HEK293 (cell line): ENCODE measurements around the gene MRO.

Experiments
- CTCF ChIA-PET: fragments of 350-600 bp; formaldehyde crosslinking; extraction: SDS; loops from one replicate; lab custom pipeline; 2021; ENCODE audit warnings: antibody characterized with exemption; lab: Yijun Ruan, JAX
- POLR2A ChIA-PET: fragments of 300-600 bp; formaldehyde crosslinking; extraction: SDS; loops from one replicate; lab custom pipeline; 2020; ENCODE audit warnings: antibody characterized with exemption, inconsistent platforms; lab: Yijun Ruan, JAX
- H3K27ac ChIP-seq: fragments of 200-500 bp; sonication (Bioruptor generic); 2 replicates; pipeline ENCODE4 v1.5.1; 2014; ENCODE audit warnings: low read depth, low read length, control low read depth, inconsistent platforms; ENCODE audit errors: extremely low read depth
- H3K36me3 ChIP-seq, 2 experiments: fragments of 200-500 bp in 1 of 2; sonication (Bioruptor generic) in 1 of 2; 1 replicate in 1 of 2; 2 replicates in 1 of 2; pipeline ENCODE4 v1.5.1; 2014 to 2017; ENCODE audit warnings: inconsistent platforms in 2 of 2, low read length in 2 of 2; ENCODE audit not compliant: control insufficient read depth in 2 of 2, insufficient read depth in 1 of 2
- H3K4me1 ChIP-seq: fragments of 200-500 bp; sonication (Bioruptor generic); 2 replicates; pipeline ENCODE4 v1.5.1; 2014; ENCODE audit warnings: mild to moderate bottlenecking, low read length, inconsistent platforms; ENCODE audit not compliant: control insufficient read depth, insufficient read depth
- H3K4me3 ChIP-seq: 2 replicates; pipeline ENCODE4 v1.5.1; 2011; ENCODE audit warnings: low read depth, mild to moderate bottlenecking, control low read depth, low read length, moderate library complexity
- H3K9me3 ChIP-seq: fragments of 200-500 bp; sonication (Bioruptor generic); 2 replicates; pipeline ENCODE4 v1.5.1; 2014; ENCODE audit warnings: low read depth, low read length, inconsistent platforms; ENCODE audit not compliant: control insufficient read depth, insufficient read depth
- GLIS1 ChIP-seq: fragments of 450-650 bp; formaldehyde crosslinking; IDR thresholded peaks from 2 replicates; pipeline ENCODE4 v1.5.1; 2016; ENCODE audit warnings: missing biosample characterization, missing genetic modification characterization
- HOXD13 ChIP-seq: sonication (generic); formaldehyde crosslinking; IDR thresholded peaks from 2 replicates; pipeline ENCODE4 v1.8.0; 2022; ENCODE audit warnings: missing genetic modification reagents, borderline replicate concordance
- REPIN1 ChIP-seq: fragments of 450-650 bp; formaldehyde crosslinking; IDR thresholded peaks from 2 replicates; pipeline ENCODE4 v1.5.1; 2017; ENCODE audit warnings: missing biosample characterization, missing genetic modification characterization, low read depth
- TCF7L2 ChIP-seq: IDR thresholded peaks from 2 replicates; pipeline ENCODE4 v1.6.1; 2011; ENCODE audit warnings: low read depth, mild to moderate bottlenecking, inconsistent platforms, low read length, moderate library complexity, borderline replicate concordance
- ZBTB17 ChIP-seq: fragments of 450-650 bp; formaldehyde crosslinking; IDR thresholded peaks from 2 replicates; pipeline ENCODE4 v1.5.1; 2016; ENCODE audit warnings: missing biosample characterization, missing genetic modification characterization
- ZNF132 ChIP-seq: fragments of 450-650 bp; formaldehyde crosslinking; IDR thresholded peaks from 2 replicates; pipeline ENCODE4 v1.5.1; 2017; ENCODE audit warnings: missing biosample characterization, missing genetic modification characterization, borderline replicate concordance
- ZNF175 ChIP-seq: fragments of 450-650 bp; formaldehyde crosslinking; IDR thresholded peaks from 2 replicates; pipeline ENCODE4 v1.5.1; 2016; ENCODE audit warnings: missing biosample characterization, missing genetic modification characterization
- ZNF248 ChIP-seq: fragments of 450-650 bp; formaldehyde crosslinking; IDR thresholded peaks from 2 replicates; pipeline ENCODE4 v1.5.1; 2017; ENCODE audit warnings: missing biosample characterization, missing genetic modification characterization
- ZNF324 ChIP-seq: fragments of 450-650 bp; formaldehyde crosslinking; IDR thresholded peaks from 2 replicates; pipeline ENCODE4 v1.5.1; 2016; ENCODE audit warnings: missing biosample characterization, missing genetic modification characterization
- ZNF354C ChIP-seq: fragments of 450-650 bp; formaldehyde crosslinking; IDR thresholded peaks from 2 replicates; pipeline ENCODE4 v1.5.1; 2016; ENCODE audit warnings: missing biosample characterization, missing genetic modification characterization, low read depth, borderline replicate concordance
- ZNF544 ChIP-seq: fragments of 450-650 bp; formaldehyde crosslinking; IDR thresholded peaks from 2 replicates; pipeline ENCODE4 v1.5.0; 2017; ENCODE audit warnings: missing biosample characterization, missing genetic modification characterization
- ZNF555 ChIP-seq: fragments of 450-650 bp; formaldehyde crosslinking; conservative IDR thresholded peaks from 2 replicates; pipeline ENCODE4 v1.5.1; 2017; ENCODE audit warnings: missing biosample characterization, mild to moderate bottlenecking, missing genetic modification characterization, inconsistent platforms
- ZNF560 ChIP-seq: fragments of 450-650 bp; formaldehyde crosslinking; IDR thresholded peaks from 2 replicates; pipeline ENCODE4 v1.5.1; 2017; ENCODE audit warnings: missing biosample characterization, missing genetic modification characterization, borderline replicate concordance
- ZNF571 ChIP-seq: fragments of 450-650 bp; formaldehyde crosslinking; IDR thresholded peaks from 2 replicates; pipeline ENCODE4 v1.5.0; 2017; ENCODE audit warnings: missing biosample characterization, missing genetic modification characterization
- ZNF624 ChIP-seq: fragments of 450-650 bp; formaldehyde crosslinking; IDR thresholded peaks from 2 replicates; pipeline ENCODE4 v1.5.1; 2017; ENCODE audit warnings: missing biosample characterization, missing genetic modification characterization
- ZNF660 ChIP-seq: fragments of 450-650 bp; IDR thresholded peaks from 2 replicates; pipeline ENCODE4 v1.5.1; 2018; ENCODE audit warnings: missing biosample characterization, mild to moderate bottlenecking, missing genetic modification characterization
- ZNF76 ChIP-seq: fragments of 450-650 bp; formaldehyde crosslinking; IDR thresholded peaks from 2 replicates; pipeline ENCODE4; 2016; ENCODE audit warnings: low read depth, missing biosample characterization, missing genetic modification characterization, borderline replicate concordance
- ZNF785 ChIP-seq: fragments of 450-650 bp; formaldehyde crosslinking; IDR thresholded peaks from 2 replicates; pipeline ENCODE4 v1.5.1; 2016; ENCODE audit warnings: missing biosample characterization, missing genetic modification characterization
- TF ChIP-seq, protein P1 (sequence below): fragments of 450-650 bp; formaldehyde crosslinking; IDR thresholded peaks from 2 replicates; pipeline ENCODE4 v1.5.1; 2016; ENCODE audit warnings: missing biosample characterization, missing genetic modification characterization
- TF ChIP-seq, protein P2 (sequence below): fragments of 450-650 bp; formaldehyde crosslinking; IDR thresholded peaks from 2 replicates; pipeline ENCODE4 v1.5.1; 2016; ENCODE audit warnings: missing biosample characterization, missing genetic modification characterization
- TF ChIP-seq, protein P3 (sequence below): fragments of 450-650 bp; formaldehyde crosslinking; IDR thresholded peaks from 2 replicates; pipeline ENCODE4 v1.5.1; 2017; ENCODE audit warnings: missing biosample characterization, missing genetic modification characterization
- TF ChIP-seq, protein P4 (sequence below): fragments of 450-650 bp; formaldehyde crosslinking; IDR thresholded peaks from 2 replicates; pipeline ENCODE4 v1.5.1; 2017; ENCODE audit warnings: missing biosample characterization, missing genetic modification characterization
- TF ChIP-seq, protein P5 (sequence below): fragments of 450-650 bp; formaldehyde crosslinking; IDR thresholded peaks from 2 replicates; pipeline ENCODE4 v1.5.1; 2016; ENCODE audit warnings: missing biosample characterization, missing genetic modification characterization
- TF ChIP-seq, protein P6 (sequence below): fragments of 450-650 bp; formaldehyde crosslinking; IDR thresholded peaks from 2 replicates; pipeline ENCODE4 v1.5.1; 2016; ENCODE audit warnings: missing biosample characterization, missing genetic modification characterization, low read depth

MRO gene

DNA sequence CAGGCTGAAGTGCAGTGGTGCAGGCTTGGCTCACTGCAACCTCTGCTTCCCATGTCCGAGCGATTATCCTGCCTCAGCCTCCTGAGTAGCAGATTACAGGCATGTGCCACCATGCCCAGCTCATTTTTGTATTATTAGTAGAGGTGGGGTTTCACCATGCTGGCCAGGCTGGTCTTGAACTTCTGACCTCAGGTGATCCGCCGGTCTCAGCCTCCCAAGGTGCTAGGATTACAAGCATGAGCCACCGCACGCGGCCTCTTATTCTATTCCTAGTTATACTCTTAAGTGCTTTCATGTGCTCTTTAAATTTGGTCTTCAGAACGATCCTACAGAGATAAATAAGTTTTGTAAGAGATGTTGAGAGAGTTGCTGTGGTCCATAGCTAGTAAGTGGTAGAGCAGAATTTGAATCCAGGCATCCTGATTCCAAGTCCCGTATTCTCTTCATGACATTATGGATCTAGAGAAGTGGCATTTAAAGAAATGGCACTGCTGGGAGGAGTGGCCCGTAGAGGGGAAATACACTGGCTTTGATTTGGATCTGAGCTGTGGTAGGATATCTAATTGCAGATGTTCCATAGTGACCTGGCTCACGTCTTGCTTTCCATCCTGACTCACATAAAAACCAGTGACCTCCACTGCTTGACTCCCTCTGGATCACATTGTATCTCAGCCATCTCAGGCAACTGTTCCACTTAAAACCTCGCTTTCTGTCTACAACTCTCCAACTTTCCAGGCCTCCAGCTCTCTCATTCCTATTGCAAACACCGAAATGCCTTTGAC, 36.4 kb upstream of the MRO start:
- no peaks in the 10 kb centered on the region for H3K36me3 ChIP-seq
- no peaks in the 10 kb centered on the region for H3K9me3 ChIP-seq
- CTCF ChIA-PET, result interaction anchor here (0.6 to 1.0 kb wide), 2 partner anchors 111 to 183 kb away, joined by 3 read pairs; partner anchors contain the start of gene ELAC1
- H3K27ac ChIP-seq, result no peak overlapping the region
- POLR2A ChIA-PET, result interaction anchor here (0.6 to 2.3 kb wide), 3 partner anchors 8 to 22 kb away, joined by 3 to 8 read pairs (median 4); partner anchors contain the start of gene ME2
- H3K4me3 ChIP-seq, result no peak overlapping the region
- TF ChIP-seq, protein P1, sequence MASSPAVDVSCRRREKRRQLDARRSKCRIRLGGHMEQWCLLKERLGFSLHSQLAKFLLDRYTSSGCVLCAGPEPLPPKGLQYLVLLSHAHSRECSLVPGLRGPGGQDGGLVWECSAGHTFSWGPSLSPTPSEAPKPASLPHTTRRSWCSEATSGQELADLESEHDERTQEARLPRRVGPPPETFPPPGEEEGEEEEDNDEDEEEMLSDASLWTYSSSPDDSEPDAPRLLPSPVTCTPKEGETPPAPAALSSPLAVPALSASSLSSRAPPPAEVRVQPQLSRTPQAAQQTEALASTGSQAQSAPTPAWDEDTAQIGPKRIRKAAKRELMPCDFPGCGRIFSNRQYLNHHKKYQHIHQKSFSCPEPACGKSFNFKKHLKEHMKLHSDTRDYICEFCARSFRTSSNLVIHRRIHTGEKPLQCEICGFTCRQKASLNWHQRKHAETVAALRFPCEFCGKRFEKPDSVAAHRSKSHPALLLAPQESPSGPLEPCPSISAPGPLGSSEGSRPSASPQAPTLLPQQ (tag by site-specific recombination), result no peak
- TF ChIP-seq ZNF544 (tag by site-specific recombination), result no peak
- no peak for TF ChIP-seq TCF7L2
- TF ChIP-seq ZNF324, result no peak
- TF ChIP-seq ZNF624 (tag by site-specific recombination), result no peak
- TF ChIP-seq ZNF248 (tag by site-specific recombination), result no peak
- TF ChIP-seq, protein P2, sequence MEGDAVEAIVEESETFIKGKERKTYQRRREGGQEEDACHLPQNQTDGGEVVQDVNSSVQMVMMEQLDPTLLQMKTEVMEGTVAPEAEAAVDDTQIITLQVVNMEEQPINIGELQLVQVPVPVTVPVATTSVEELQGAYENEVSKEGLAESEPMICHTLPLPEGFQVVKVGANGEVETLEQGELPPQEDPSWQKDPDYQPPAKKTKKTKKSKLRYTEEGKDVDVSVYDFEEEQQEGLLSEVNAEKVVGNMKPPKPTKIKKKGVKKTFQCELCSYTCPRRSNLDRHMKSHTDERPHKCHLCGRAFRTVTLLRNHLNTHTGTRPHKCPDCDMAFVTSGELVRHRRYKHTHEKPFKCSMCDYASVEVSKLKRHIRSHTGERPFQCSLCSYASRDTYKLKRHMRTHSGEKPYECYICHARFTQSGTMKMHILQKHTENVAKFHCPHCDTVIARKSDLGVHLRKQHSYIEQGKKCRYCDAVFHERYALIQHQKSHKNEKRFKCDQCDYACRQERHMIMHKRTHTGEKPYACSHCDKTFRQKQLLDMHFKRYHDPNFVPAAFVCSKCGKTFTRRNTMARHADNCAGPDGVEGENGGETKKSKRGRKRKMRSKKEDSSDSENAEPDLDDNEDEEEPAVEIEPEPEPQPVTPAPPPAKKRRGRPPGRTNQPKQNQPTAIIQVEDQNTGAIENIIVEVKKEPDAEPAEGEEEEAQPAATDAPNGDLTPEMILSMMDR (tag by site-specific recombination), result no peak
- no peak for TF ChIP-seq ZNF175 (tag by site-specific recombination)
- TF ChIP-seq, protein P3, sequence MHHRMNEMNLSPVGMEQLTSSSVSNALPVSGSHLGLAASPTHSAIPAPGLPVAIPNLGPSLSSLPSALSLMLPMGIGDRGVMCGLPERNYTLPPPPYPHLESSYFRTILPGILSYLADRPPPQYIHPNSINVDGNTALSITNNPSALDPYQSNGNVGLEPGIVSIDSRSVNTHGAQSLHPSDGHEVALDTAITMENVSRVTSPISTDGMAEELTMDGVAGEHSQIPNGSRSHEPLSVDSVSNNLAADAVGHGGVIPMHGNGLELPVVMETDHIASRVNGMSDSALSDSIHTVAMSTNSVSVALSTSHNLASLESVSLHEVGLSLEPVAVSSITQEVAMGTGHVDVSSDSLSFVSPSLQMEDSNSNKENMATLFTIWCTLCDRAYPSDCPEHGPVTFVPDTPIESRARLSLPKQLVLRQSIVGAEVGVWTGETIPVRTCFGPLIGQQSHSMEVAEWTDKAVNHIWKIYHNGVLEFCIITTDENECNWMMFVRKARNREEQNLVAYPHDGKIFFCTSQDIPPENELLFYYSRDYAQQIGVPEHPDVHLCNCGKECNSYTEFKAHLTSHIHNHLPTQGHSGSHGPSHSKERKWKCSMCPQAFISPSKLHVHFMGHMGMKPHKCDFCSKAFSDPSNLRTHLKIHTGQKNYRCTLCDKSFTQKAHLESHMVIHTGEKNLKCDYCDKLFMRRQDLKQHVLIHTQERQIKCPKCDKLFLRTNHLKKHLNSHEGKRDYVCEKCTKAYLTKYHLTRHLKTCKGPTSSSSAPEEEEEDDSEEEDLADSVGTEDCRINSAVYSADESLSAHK (tag by site-specific recombination), result no peak
- no peak for TF ChIP-seq ZNF660 (tag by site-specific recombination)
- TF ChIP-seq HOXD13 (CRISPR knock-in tag), result no peak
- TF ChIP-seq ZNF555 (tag by site-specific recombination), result no peak
- TF ChIP-seq, protein P4, sequence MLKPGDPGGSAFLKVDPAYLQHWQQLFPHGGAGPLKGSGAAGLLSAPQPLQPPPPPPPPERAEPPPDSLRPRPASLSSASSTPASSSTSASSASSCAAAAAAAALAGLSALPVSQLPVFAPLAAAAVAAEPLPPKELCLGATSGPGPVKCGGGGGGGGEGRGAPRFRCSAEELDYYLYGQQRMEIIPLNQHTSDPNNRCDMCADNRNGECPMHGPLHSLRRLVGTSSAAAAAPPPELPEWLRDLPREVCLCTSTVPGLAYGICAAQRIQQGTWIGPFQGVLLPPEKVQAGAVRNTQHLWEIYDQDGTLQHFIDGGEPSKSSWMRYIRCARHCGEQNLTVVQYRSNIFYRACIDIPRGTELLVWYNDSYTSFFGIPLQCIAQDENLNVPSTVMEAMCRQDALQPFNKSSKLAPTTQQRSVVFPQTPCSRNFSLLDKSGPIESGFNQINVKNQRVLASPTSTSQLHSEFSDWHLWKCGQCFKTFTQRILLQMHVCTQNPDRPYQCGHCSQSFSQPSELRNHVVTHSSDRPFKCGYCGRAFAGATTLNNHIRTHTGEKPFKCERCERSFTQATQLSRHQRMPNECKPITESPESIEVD (tag by site-specific recombination), result no peak
- no peak for TF ChIP-seq ZNF571 (tag by site-specific recombination)
- TF ChIP-seq ZNF785, result no peak
- no peaks in the 10 kb centered on the region for H3K4me1 ChIP-seq

DNA sequence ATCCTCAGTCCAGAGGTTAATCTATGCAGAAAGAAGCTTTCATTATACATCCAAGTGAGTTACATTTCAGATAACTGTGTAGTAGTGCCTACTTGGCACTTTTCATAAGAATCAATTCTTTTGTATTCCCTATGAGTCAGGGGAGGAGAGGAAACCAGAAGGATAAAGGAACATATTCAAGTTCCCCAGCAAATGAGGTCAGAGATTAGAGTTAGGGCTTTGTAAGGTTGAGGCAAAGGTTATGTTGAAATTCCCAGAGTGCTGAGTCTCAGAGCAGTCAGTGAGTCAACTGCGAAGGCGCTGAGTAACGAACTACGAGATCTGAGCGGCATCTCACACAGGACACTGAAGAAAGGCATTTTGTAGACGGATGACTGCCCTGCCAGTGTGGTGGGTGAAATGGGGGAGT, 34.1 kb upstream of the MRO start:
- CTCF ChIA-PET, result no interaction called here
- no peaks in the 10 kb centered on the region for H3K36me3 ChIP-seq
- no peaks in the 10 kb centered on the region for H3K4me1 ChIP-seq
- no peaks in the 10 kb centered on the region for H3K9me3 ChIP-seq
- POLR2A ChIA-PET, result no interaction called here
- no peak overlapping the region for H3K4me3 ChIP-seq
- H3K27ac ChIP-seq, result no peak overlapping the region
- no peak for TF ChIP-seq ZNF76 (tag by site-specific recombination)
- TF ChIP-seq ZNF132, result no peak
- TF ChIP-seq ZBTB17, result no peak
- no peak for TF ChIP-seq ZNF560
- TF ChIP-seq, protein P5, sequence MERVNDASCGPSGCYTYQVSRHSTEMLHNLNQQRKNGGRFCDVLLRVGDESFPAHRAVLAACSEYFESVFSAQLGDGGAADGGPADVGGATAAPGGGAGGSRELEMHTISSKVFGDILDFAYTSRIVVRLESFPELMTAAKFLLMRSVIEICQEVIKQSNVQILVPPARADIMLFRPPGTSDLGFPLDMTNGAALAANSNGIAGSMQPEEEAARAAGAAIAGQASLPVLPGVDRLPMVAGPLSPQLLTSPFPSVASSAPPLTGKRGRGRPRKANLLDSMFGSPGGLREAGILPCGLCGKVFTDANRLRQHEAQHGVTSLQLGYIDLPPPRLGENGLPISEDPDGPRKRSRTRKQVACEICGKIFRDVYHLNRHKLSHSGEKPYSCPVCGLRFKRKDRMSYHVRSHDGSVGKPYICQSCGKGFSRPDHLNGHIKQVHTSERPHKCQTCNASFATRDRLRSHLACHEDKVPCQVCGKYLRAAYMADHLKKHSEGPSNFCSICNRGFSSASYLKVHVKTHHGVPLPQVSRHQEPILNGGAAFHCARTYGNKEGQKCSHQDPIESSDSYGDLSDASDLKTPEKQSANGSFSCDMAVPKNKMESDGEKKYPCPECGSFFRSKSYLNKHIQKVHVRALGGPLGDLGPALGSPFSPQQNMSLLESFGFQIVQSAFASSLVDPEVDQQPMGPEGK (tag by site-specific recombination), result no peak
- TF ChIP-seq GLIS1 (tag by site-specific recombination), result no peak
- TF ChIP-seq, protein P6, sequence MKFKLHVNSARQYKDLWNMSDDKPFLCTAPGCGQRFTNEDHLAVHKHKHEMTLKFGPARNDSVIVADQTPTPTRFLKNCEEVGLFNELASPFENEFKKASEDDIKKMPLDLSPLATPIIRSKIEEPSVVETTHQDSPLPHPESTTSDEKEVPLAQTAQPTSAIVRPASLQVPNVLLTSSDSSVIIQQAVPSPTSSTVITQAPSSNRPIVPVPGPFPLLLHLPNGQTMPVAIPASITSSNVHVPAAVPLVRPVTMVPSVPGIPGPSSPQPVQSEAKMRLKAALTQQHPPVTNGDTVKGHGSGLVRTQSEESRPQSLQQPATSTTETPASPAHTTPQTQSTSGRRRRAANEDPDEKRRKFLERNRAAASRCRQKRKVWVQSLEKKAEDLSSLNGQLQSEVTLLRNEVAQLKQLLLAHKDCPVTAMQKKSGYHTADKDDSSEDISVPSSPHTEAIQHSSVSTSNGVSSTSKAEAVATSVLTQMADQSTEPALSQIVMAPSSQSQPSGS (tag by site-specific recombination), result no peak
- no peak for TF ChIP-seq ZNF354C (tag by site-specific recombination)
- TF ChIP-seq REPIN1 (tag by site-specific recombination), result no peak
